ENCODE data around the gene TMEM204. TPM values are rescaled to one million over a fixed set of nuclear protein-coding genes. Genes with fewer than 3 reads are reported as not detected.

Gene TMEM204
- polyA plus RNA-seq, 2 donors: 3.4 to 6.2 TPM

- H3K4me1 ChIP-seq (ENCODE audit: control insufficient read depth in 2 of 2, insufficient read depth in 2 of 2, low read length in 1 of 2): peaks cover 5 to 38% of the 10 kb centered on the region in 2 donors
- H3K27me3 ChIP-seq (ENCODE audit: control insufficient read depth in 1 of 2, insufficient read depth in 2 of 2, low read length in 2 of 2): no peaks in the 10 kb centered on the region
- WGBS, 2 donors: 57 to 60% methylated on average over 39 of the region's 39 CpGs
- H3K27ac ChIP-seq (ENCODE audit: low read depth in 2 of 2, low read length in 1 of 2): peak overlapping the region; percentile 4 to 47
- H3K4me3 ChIP-seq (ENCODE audit: low read depth in 1 of 2, low read length in 2 of 2): peak overlapping the region; percentile 48 to 64
- H3K36me3 ChIP-seq (ENCODE audit: control insufficient read depth in 2 of 2, insufficient read depth in 2 of 2, low read length in 1 of 2): peaks cover 0 to 31% of the 10 kb centered on the region in 2 donors
- H3K9me3 ChIP-seq (ENCODE audit: control insufficient read depth in 2 of 2, insufficient read depth in 1 of 2, low read depth in 1 of 2, low read length in 1 of 2): no peaks in the 10 kb centered on the region
Observed at GRCh38 chr16:1535391-1536291, 2.2 kb downstream of the TMEM204 start.

- Histone ChIP-seq H3K27ac (ENCODE audit: low read depth in 2 of 2, low read length in 1 of 2) (no peak overlapping the region), H3K36me3 (ENCODE audit: control insufficient read depth in 2 of 2, insufficient read depth in 2 of 2, low read length in 1 of 2) (peaks cover 0 to 32% of the 10 kb centered on the region in 2 donors), H3K27me3 (ENCODE audit: control insufficient read depth in 1 of 2, insufficient read depth in 2 of 2, low read length in 2 of 2) (no peaks in the 10 kb centered on the region), H3K4me3 (ENCODE audit: low read depth in 1 of 2, low read length in 2 of 2) (no peak overlapping the region), H3K9me3 (ENCODE audit: control insufficient read depth in 2 of 2, insufficient read depth in 1 of 2, low read depth in 1 of 2, low read length in 1 of 2) (no peaks in the 10 kb centered on the region), H3K4me1 (ENCODE audit: control insufficient read depth in 2 of 2, insufficient read depth in 2 of 2, low read length in 1 of 2) (peaks cover 5 to 30% of the 10 kb centered on the region in 2 donors)
- 81 to 88% methylated on average over 13 of the region's 13 CpGs for WGBS, 2 donors
Observed at GRCh38 chr16:1536601-1537000, 3.1 kb downstream of the TMEM204 start.

GRCh38 chr16:1537138-1537577 is 3.7 kb downstream of the TMEM204 start:
- WGBS, 2 donors: 79 to 82% methylated on average over 27 of the region's 27 CpGs
- H3K4me3 ChIP-seq (ENCODE audit: low read depth in 1 of 2, low read length in 2 of 2): no peak overlapping the region
- peaks cover 0 to 37% of the 10 kb centered on the region in 2 donors for H3K36me3 ChIP-seq (ENCODE audit: control insufficient read depth in 2 of 2, insufficient read depth in 2 of 2, low read length in 1 of 2)

GRCh38 chr16:1537763-1538289 is 4.4 kb downstream of the TMEM204 start:
- Histone ChIP-seq H3K4me3 (ENCODE audit: low read depth in 1 of 2, low read length in 2 of 2) (no peak overlapping the region), H3K36me3 (ENCODE audit: control insufficient read depth in 2 of 2, insufficient read depth in 2 of 2, low read length in 1 of 2) (peaks cover 0 to 41% of the 10 kb centered on the region in 2 donors), H3K27ac (ENCODE audit: low read depth in 2 of 2, low read length in 1 of 2) (no peak overlapping the region), H3K9me3 (ENCODE audit: control insufficient read depth in 2 of 2, insufficient read depth in 1 of 2, low read depth in 1 of 2, low read length in 1 of 2) (no peaks in the 10 kb centered on the region), H3K27me3 (ENCODE audit: control insufficient read depth in 1 of 2, insufficient read depth in 2 of 2, low read length in 2 of 2) (no peaks in the 10 kb centered on the region), H3K4me1 (ENCODE audit: control insufficient read depth in 2 of 2, insufficient read depth in 2 of 2, low read length in 1 of 2) (peaks cover 8 to 28% of the 10 kb centered on the region in 2 donors)
- 78 to 82% methylated on average over 26 of the region's 26 CpGs for WGBS, 2 donors

More at GRCh38 chr16:1537138-1537577, 3.7 kb downstream of the TMEM204 start:
- H3K9me3 ChIP-seq (ENCODE audit: control insufficient read depth in 2 of 2, insufficient read depth in 1 of 2, low read depth in 1 of 2, low read length in 1 of 2): no peaks in the 10 kb centered on the region
- peaks cover 8 to 27% of the 10 kb centered on the region in 2 donors for H3K4me1 ChIP-seq (ENCODE audit: control insufficient read depth in 2 of 2, insufficient read depth in 2 of 2, low read length in 1 of 2)
- H3K27ac ChIP-seq (ENCODE audit: low read depth in 2 of 2, low read length in 1 of 2): peak overlapping the region in 1 of 2 donors; percentile 15
- no peaks in the 10 kb centered on the region for H3K27me3 ChIP-seq (ENCODE audit: control insufficient read depth in 1 of 2, insufficient read depth in 2 of 2, low read length in 2 of 2)

GRCh38 chr16:1538804-1539520 is 5.5 kb downstream of the TMEM204 start:
- H3K27me3 ChIP-seq (ENCODE audit: control insufficient read depth in 1 of 2, insufficient read depth in 2 of 2, low read length in 2 of 2): no peaks in the 10 kb centered on the region
- H3K4me3 ChIP-seq (ENCODE audit: low read depth in 1 of 2, low read length in 2 of 2): no peak overlapping the region
- no peaks in the 10 kb centered on the region for H3K9me3 ChIP-seq (ENCODE audit: control insufficient read depth in 2 of 2, insufficient read depth in 1 of 2, low read depth in 1 of 2, low read length in 1 of 2)
- WGBS, 2 donors: 83 to 89% methylated on average over 17 to 22 of the region's 22 CpGs
- peaks cover 11 to 25% of the 10 kb centered on the region in 2 donors for H3K4me1 ChIP-seq (ENCODE audit: control insufficient read depth in 2 of 2, insufficient read depth in 2 of 2, low read length in 1 of 2)
- peaks cover 0 to 38% of the 10 kb centered on the region in 2 donors for H3K36me3 ChIP-seq (ENCODE audit: control insufficient read depth in 2 of 2, insufficient read depth in 2 of 2, low read length in 1 of 2)
- H3K27ac ChIP-seq (ENCODE audit: low read depth in 2 of 2, low read length in 1 of 2): no peak overlapping the region

GRCh38 chr16:1539720-1540555 is 6.5 kb downstream of the TMEM204 start:
- H3K4me1 ChIP-seq (ENCODE audit: control insufficient read depth in 2 of 2, insufficient read depth in 2 of 2, low read length in 1 of 2): peaks cover 11 to 23% of the 10 kb centered on the region in 2 donors
- peak overlapping the region in 1 of 2 donors; percentile 1 for H3K27ac ChIP-seq (ENCODE audit: low read depth in 2 of 2, low read length in 1 of 2)
- H3K36me3 ChIP-seq (ENCODE audit: control insufficient read depth in 2 of 2, insufficient read depth in 2 of 2, low read length in 1 of 2): peaks cover 0 to 38% of the 10 kb centered on the region in 2 donors
- no peaks in the 10 kb centered on the region for H3K9me3 ChIP-seq (ENCODE audit: control insufficient read depth in 2 of 2, insufficient read depth in 1 of 2, low read depth in 1 of 2, low read length in 1 of 2)
- no peak overlapping the region for H3K4me3 ChIP-seq (ENCODE audit: low read depth in 1 of 2, low read length in 2 of 2)
- WGBS, 2 donors: 87% methylated on average over 35 of the region's 35 CpGs
- no peaks in the 10 kb centered on the region for H3K27me3 ChIP-seq (ENCODE audit: control insufficient read depth in 1 of 2, insufficient read depth in 2 of 2, low read length in 2 of 2)

GRCh38 chr16:1540556-1540855 is 7.0 kb downstream of the TMEM204 start:
- Histone ChIP-seq H3K4me1 (ENCODE audit: control insufficient read depth in 2 of 2, insufficient read depth in 2 of 2, low read length in 1 of 2) (peaks cover 11 to 24% of the 10 kb centered on the region in 2 donors), H3K27me3 (ENCODE audit: control insufficient read depth in 1 of 2, insufficient read depth in 2 of 2, low read length in 2 of 2) (no peaks in the 10 kb centered on the region), H3K27ac (ENCODE audit: low read depth in 2 of 2, low read length in 1 of 2) (peak overlapping the region in 1 of 2 donors; percentile 1), H3K36me3 (ENCODE audit: control insufficient read depth in 2 of 2, insufficient read depth in 2 of 2, low read length in 1 of 2) (peaks cover 0 to 38% of the 10 kb centered on the region in 2 donors), H3K4me3 (ENCODE audit: low read depth in 1 of 2, low read length in 2 of 2) (no peak overlapping the region), H3K9me3 (ENCODE audit: control insufficient read depth in 2 of 2, insufficient read depth in 1 of 2, low read depth in 1 of 2, low read length in 1 of 2) (no peaks in the 10 kb centered on the region)
- 88% methylated on average over 8 of the region's 8 CpGs for WGBS, 2 donors

- peaks cover 21 to 24% of the 10 kb centered on the region in 2 donors for H3K4me1 ChIP-seq (ENCODE audit: control insufficient read depth in 2 of 2, insufficient read depth in 2 of 2, low read length in 1 of 2)
- no peak overlapping the region for H3K4me3 ChIP-seq (ENCODE audit: low read depth in 1 of 2, low read length in 2 of 2)
- H3K9me3 ChIP-seq (ENCODE audit: control insufficient read depth in 2 of 2, insufficient read depth in 1 of 2, low read depth in 1 of 2, low read length in 1 of 2): no peaks in the 10 kb centered on the region
- H3K27me3 ChIP-seq (ENCODE audit: control insufficient read depth in 1 of 2, insufficient read depth in 2 of 2, low read length in 2 of 2): no peaks in the 10 kb centered on the region
- H3K27ac ChIP-seq (ENCODE audit: low read depth in 2 of 2, low read length in 1 of 2): no peak overlapping the region
- peaks cover 0 to 38% of the 10 kb centered on the region in 2 donors for H3K36me3 ChIP-seq (ENCODE audit: control insufficient read depth in 2 of 2, insufficient read depth in 2 of 2, low read length in 1 of 2)
- WGBS, 2 donors: 88 to 91% methylated on average over 39 to 41 of the region's 41 CpGs
Observed at GRCh38 chr16:1541293-1542165, 8.1 kb downstream of the TMEM204 start.
